Measurements from ENCODE around the gene MATN3. TPM values are rescaled to one million over a fixed set of nuclear protein-coding genes. Genes with fewer than 3 reads are reported as not detected.

MATN3 gene
- total and polyA plus RNA-seq, 9 of the 15 experiments (the other 6 are each of a cell fraction or from before 2014, with no cell fraction given) = not detected

- no peak for TF ChIP-seq GMEB1 (CRISPR knock-in tag; IDR thresholded peaks at IDR 0.05)
These were observed 23.6 kb upstream of the MATN3 start (continued) for GRCh38 chr2:20035955-20036666.

GRCh38 chr2:20034821-20035220 is 22.4 kb upstream of the MATN3 start:
- no peak for DNase-seq (ENCODE audit: extremely low read depth in 1 of 4, low spot score in 3 of 4)
- Histone ChIP-seq H3K27me3 (ENCODE audit: control insufficient read depth in 2 of 2, insufficient read depth in 2 of 2, low read length in 2 of 2) (no peaks in the 10 kb centered on the region), H3K9me1 (ENCODE audit: control insufficient read depth, insufficient read depth, low read length) (no peaks in the 10 kb centered on the region), H3K79me2 (ENCODE audit: control insufficient read depth, insufficient read depth, low read length) (no peaks in the 10 kb centered on the region), H3K4me1 (replicated peaks in 1 of 2; ENCODE audit: control insufficient read depth in 2 of 2, insufficient read depth in 2 of 2, low read length in 2 of 2) (no peaks in the 10 kb centered on the region; a peak in 1 of 5 replicates), H3K36me3 (ENCODE audit: control insufficient read depth, insufficient read depth, low read length) (peaks cover 90% of the 10 kb centered on the region), H3K4me3 (no peak overlapping the region), H3K4me2 (ENCODE audit: insufficient read depth, low read length) (no peak overlapping the region), H3K9ac (ENCODE audit: insufficient read depth in 1 of 2, low read depth in 2 of 2, low read length in 2 of 2) (no peak overlapping the region), H2AFZ (ENCODE audit: low read depth, low read length) (no peak overlapping the region), H3K9me3 (replicated peaks; ENCODE audit: control insufficient read depth, insufficient read depth, low read depth, low read length) (no peaks in the 10 kb centered on the region), H4K20me1 (replicated peaks; ENCODE audit: control insufficient read depth, insufficient read depth, low read length) (no peaks in the 10 kb centered on the region; the same call in 1 of the 2 replicates), H3K27ac (ENCODE audit: extremely low read depth, low read depth, low read length) (no peak overlapping the region)
- FAIRE-seq = no peak
- ChIA-PET CTCF (ENCODE audit: low intra/inter-chr PET ratio) (interaction anchor here (0.6 kb wide), 1 partner anchor 49 kb away, joined by 3 read pairs; no protein-coding TSS in a partner anchor), POLR2A (interaction anchor here (0.7 to 3.8 kb wide), 6 partner anchors 9 to 52 kb away, joined by 3 to 19 read pairs (median 4); partner anchors contain the start of gene LAPTM4A)
- in situ Hi-C loops (cut with MboI) (no loop called here), intact Hi-C loops (cut with micrococcal nuclease) (no loop called here)
- 75% methylated on average over 2 of the region's 2 CpGs for WGBS (ENCODE audit: insufficient coverage, low coverage, missing lambda C conversion rate)
- TF ChIP-seq MEF2A (IDR thresholded peaks at IDR 0.05; ENCODE audit: control insufficient read depth, low read depth, low read length) (no peak), ARID2 (IDR thresholded peaks at IDR 0.05) (no peak), POLR2A (conservative IDR thresholded peaks at IDR 0.05) (no peak), MTA3 (IDR thresholded peaks at IDR 0.05; ENCODE audit: borderline replicate concordance) (no peak), TEAD2 (tag; IDR thresholded peaks at IDR 0.05) (no peak), POLR2AphosphoS2 (IDR thresholded peaks at IDR 0.05; ENCODE audit: low read length) (no peak), SIN3A (IDR thresholded peaks at IDR 0.05; ENCODE audit: borderline replicate concordance in 2 of 2, control insufficient read depth in 1 of 2, low read depth in 2 of 2, low read length in 2 of 2) (no peak), MCM5 (IDR thresholded peaks at IDR 0.05; ENCODE audit: low read depth) (no peak), TRIM25 (IDR thresholded peaks at IDR 0.05; ENCODE audit: borderline replicate concordance) (no peak), CHD1 (IDR thresholded peaks at IDR 0.05; ENCODE audit: low read length) (no peak), ZKSCAN3 (CRISPR knock-in tag; IDR thresholded peaks at IDR 0.05) (no peak), STAT5A (IDR thresholded peaks at IDR 0.05; ENCODE audit: borderline replicate concordance, low read length) (no peak), KHSRP (IDR thresholded peaks at IDR 0.05) (no peak), HNRNPK (IDR thresholded peaks at IDR 0.05; ENCODE audit: low read depth, low read length, poor library complexity, severe bottlenecking) (no peak), SETDB1 (IDR thresholded peaks at IDR 0.05; ENCODE audit: low read length) (no peak)
- no peak for ATAC-seq
- BruUV-seq (replicated peaks) = no TSS peak

All from K562 (cell line).